Ishikawa (cell line): Measurements from ENCODE around the gene IGLON5.

Experiments used
- CEBPB ChIP-seq: IDR thresholded peaks from 2 replicates; pipeline ENCODE4 v1.6.1; 2012
- CREB1 ChIP-seq: IDR thresholded peaks from 2 replicates; pipeline ENCODE4 v1.6.1; 2012; ENCODE audit warnings: low read depth
- EGR1 ChIP-seq: IDR thresholded peaks from 2 replicates; pipeline ENCODE4 v1.6.1; 2012
- EP300 ChIP-seq: IDR thresholded peaks from 2 replicates; pipeline ENCODE4 v1.6.1; 2012; ENCODE audit warnings: borderline replicate concordance
- FOXM1 ChIP-seq: IDR thresholded peaks from 2 replicates; pipeline ENCODE4 v1.6.1; 2012; ENCODE audit warnings: low read depth, borderline replicate concordance
- MAX ChIP-seq: IDR thresholded peaks from 2 replicates; pipeline ENCODE4 v1.6.1; 2012
- RAD21 ChIP-seq: IDR thresholded peaks from 2 replicates; pipeline ENCODE4 v1.6.1; 2012; ENCODE audit warnings: low read depth
- REST ChIP-seq: IDR thresholded peaks from 2 replicates; pipeline ENCODE4 v1.6.1; 2012; ENCODE audit warnings: low read depth, mild to moderate bottlenecking
- TAF1 ChIP-seq: IDR thresholded peaks from 2 replicates; pipeline ENCODE4 v1.6.1; 2012; ENCODE audit warnings: low read depth, mild to moderate bottlenecking
- TCF12 ChIP-seq: IDR thresholded peaks from 2 replicates; pipeline ENCODE4 v1.6.1; 2012; ENCODE audit warnings: low read depth
- TEAD4 ChIP-seq: IDR thresholded peaks from 2 replicates; pipeline ENCODE4 v1.6.1; 2012
- USF1 ChIP-seq: IDR thresholded peaks from 2 replicates; pipeline ENCODE4 v1.6.1; 2012
- YY1 ChIP-seq: IDR thresholded peaks from 2 replicates; pipeline ENCODE4 v1.6.1; 2012; ENCODE audit warnings: low read depth

- TF ChIP-seq EP300 = no peak
- TF ChIP-seq CREB1 = no peak
- no peak for TF ChIP-seq RAD21
- no peak for TF ChIP-seq TAF1
- no peak for TF ChIP-seq TCF12
- no peak for TF ChIP-seq EGR1
- TF ChIP-seq MAX = no peak
- TF ChIP-seq CEBPB = no peak
- no peak for TF ChIP-seq TEAD4
- no peak for TF ChIP-seq FOXM1
- TF ChIP-seq USF1 = no peak
- TF ChIP-seq YY1 = no peak
- no peak for TF ChIP-seq REST
These were observed 12.7 kb downstream of the IGLON5 start for GRCh38 chr19:51324167-51324481.
